Measurements from ENCODE around the gene TBX4.

DNA sequence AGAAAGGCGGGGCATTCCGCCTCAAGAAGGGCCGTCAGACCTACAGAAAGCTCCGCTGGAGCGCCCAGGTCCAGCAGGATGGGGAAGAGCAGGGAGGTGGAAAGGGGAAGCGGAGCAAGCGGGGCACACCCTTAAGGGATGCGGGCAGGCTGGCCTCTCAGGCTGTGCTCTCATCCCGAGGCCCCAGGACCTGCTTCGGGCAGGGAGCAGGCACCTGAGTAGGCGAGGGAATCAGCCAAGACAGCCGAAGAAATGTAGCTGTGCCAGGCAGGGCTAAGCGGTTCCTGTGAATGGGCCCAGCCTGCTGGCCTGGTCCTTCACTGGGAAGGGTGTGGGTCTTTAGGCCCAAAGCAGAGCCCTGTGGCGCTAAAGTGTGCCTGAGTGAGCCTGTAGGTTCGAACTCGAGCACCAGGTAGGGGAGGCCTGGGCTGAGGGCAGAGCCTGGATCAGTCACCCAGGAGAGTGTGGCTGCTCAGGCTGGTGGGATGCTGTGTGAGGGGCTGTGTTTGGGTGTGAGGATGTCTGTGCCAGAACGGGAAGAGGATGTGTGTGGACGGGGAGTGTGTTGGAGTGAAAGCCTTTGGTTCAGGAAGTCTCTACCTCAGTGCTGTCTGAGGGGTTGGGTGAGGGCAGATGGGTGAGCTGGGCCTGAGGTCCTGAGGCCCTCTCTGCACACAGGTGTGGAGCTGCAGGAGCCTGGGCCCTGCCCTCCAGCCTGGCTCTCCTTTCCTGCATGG, 3.3 kb downstream of the TBX4 start:
- no peak for TF ChIP-seq GATA2 (IDR thresholded peaks at IDR 0.05; ENCODE audit: low read depth, low read length)
- TF ChIP-seq GATA3 (IDR thresholded peaks at IDR 0.05; ENCODE audit: low read depth, low read length) = no peak
